ENCODE data around the gene MMP24OS.

MMP24OS gene

GRCh38 chr20:35288325-35289060, 10.6 kb upstream of the MMP24OS start:
- Histone ChIP-seq H3K36me3 (ENCODE audit: control insufficient read depth, insufficient read depth, low read length) (peaks cover under 1% of the 10 kb centered on the region; the same call in 1 of the 2 replicates), H3K4me3 (ENCODE audit: low read depth, low read length) (no peak overlapping the region), H3K9me3 (ENCODE audit: control insufficient read depth, insufficient read depth, low read length) (no peaks in the 10 kb centered on the region), H3K27ac (ENCODE audit: low read depth, low read length) (no peak overlapping the region), H3K27me3 (ENCODE audit: control insufficient read depth, insufficient read depth, low read length) (no peaks in the 10 kb centered on the region), H3K9ac (ENCODE audit: low read depth, low read length) (no peak overlapping the region), H3K4me1 (ENCODE audit: control insufficient read depth, insufficient read depth, low read length) (peaks cover 2% of the 10 kb centered on the region; the same call in 1 of the 2 replicates)

- no peaks in the 10 kb centered on the region for H3K9me3 ChIP-seq (ENCODE audit: control insufficient read depth, insufficient read depth, low read length)
- no peaks in the 10 kb centered on the region for H3K27me3 ChIP-seq (ENCODE audit: control insufficient read depth, insufficient read depth, low read length)
- H3K27ac ChIP-seq (ENCODE audit: low read depth, low read length): no peak overlapping the region
- H3K4me1 ChIP-seq (ENCODE audit: control insufficient read depth, insufficient read depth, low read length): peaks cover 5% of the 10 kb centered on the region; the same call in 1 of the 2 replicates
- no peak overlapping the region for H3K4me3 ChIP-seq (ENCODE audit: low read depth, low read length)
- H3K36me3 ChIP-seq (ENCODE audit: control insufficient read depth, insufficient read depth, low read length): peaks cover 4% of the 10 kb centered on the region; the same call in 1 of the 2 replicates
- H3K9ac ChIP-seq (ENCODE audit: low read depth, low read length): no peak overlapping the region
These were observed 9.8 kb upstream of the MMP24OS start for GRCh38 chr20:35287509-35288324.

DNA sequence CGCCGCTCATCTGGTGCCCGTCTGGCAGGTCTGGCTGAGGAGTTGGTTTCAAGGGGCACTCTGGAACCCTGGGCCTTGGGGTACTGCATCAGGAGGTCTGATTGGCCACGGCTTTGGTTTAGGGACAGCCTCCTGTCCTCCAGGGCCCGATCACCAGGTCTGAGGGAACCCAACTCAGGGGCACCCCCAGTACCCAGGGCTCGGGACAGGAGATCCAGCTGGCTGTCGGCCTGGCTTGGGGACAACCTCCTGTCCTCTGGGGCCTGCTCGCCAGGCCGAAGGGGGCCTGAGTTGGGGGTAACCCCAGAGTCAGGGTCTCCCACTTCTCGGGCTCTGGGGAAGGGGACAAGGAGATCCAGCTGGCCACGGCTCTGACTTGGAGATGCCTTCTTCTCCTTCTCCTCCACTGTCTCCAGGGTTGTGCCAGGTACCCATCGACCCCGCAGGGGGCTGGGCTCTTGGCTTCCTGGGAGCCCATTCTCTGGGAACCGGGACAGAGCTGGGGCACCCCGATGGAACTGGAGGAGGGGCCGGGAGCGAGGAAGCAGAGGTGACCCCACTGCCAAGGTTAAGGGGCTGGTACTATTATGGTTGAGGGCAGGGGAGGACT, 9.1 kb upstream of the MMP24OS start:
- Histone ChIP-seq H3K36me3 (ENCODE audit: control insufficient read depth, insufficient read depth, low read length) (peaks cover 10% of the 10 kb centered on the region), H3K9me3 (ENCODE audit: control insufficient read depth, insufficient read depth, low read length) (no peaks in the 10 kb centered on the region), H3K27me3 (ENCODE audit: control insufficient read depth, insufficient read depth, low read length) (no peaks in the 10 kb centered on the region), H3K9ac (ENCODE audit: low read depth, low read length) (no peak overlapping the region), H3K4me1 (ENCODE audit: control insufficient read depth, insufficient read depth, low read length) (peaks cover 5% of the 10 kb centered on the region; the same call in 1 of the 2 replicates), H3K27ac (ENCODE audit: low read depth, low read length) (no peak overlapping the region), H3K4me3 (ENCODE audit: low read depth, low read length) (no peak overlapping the region)

- no peaks in the 10 kb centered on the region for H3K9me3 ChIP-seq (ENCODE audit: control insufficient read depth, insufficient read depth, low read length)
- H3K9ac ChIP-seq (ENCODE audit: low read depth, low read length): no peak overlapping the region
- H3K4me3 ChIP-seq (ENCODE audit: low read depth, low read length): no peak overlapping the region
- H3K36me3 ChIP-seq (ENCODE audit: control insufficient read depth, insufficient read depth, low read length): peaks cover 16% of the 10 kb centered on the region
- peaks cover 5% of the 10 kb centered on the region; the same call in 1 of the 2 replicates for H3K4me1 ChIP-seq (ENCODE audit: control insufficient read depth, insufficient read depth, low read length)
- no peaks in the 10 kb centered on the region for H3K27me3 ChIP-seq (ENCODE audit: control insufficient read depth, insufficient read depth, low read length)
- no peak overlapping the region for H3K27ac ChIP-seq (ENCODE audit: low read depth, low read length)
These were observed 8.4 kb upstream of the MMP24OS start for GRCh38 chr20:35286077-35286898.

- no peak overlapping the region for H3K4me3 ChIP-seq (ENCODE audit: low read depth, low read length)
- no peaks in the 10 kb centered on the region for H3K9me3 ChIP-seq (ENCODE audit: control insufficient read depth, insufficient read depth, low read length)
- H3K27me3 ChIP-seq (ENCODE audit: control insufficient read depth, insufficient read depth, low read length): no peaks in the 10 kb centered on the region
- peaks cover 5% of the 10 kb centered on the region; the same call in 1 of the 2 replicates for H3K4me1 ChIP-seq (ENCODE audit: control insufficient read depth, insufficient read depth, low read length)
- H3K9ac ChIP-seq (ENCODE audit: low read depth, low read length): no peak overlapping the region
- H3K36me3 ChIP-seq (ENCODE audit: control insufficient read depth, insufficient read depth, low read length): peaks cover 20% of the 10 kb centered on the region
- no peak overlapping the region for H3K27ac ChIP-seq (ENCODE audit: low read depth, low read length)
These were observed 7.8 kb upstream of the MMP24OS start for GRCh38 chr20:35285806-35286076.

DNA sequence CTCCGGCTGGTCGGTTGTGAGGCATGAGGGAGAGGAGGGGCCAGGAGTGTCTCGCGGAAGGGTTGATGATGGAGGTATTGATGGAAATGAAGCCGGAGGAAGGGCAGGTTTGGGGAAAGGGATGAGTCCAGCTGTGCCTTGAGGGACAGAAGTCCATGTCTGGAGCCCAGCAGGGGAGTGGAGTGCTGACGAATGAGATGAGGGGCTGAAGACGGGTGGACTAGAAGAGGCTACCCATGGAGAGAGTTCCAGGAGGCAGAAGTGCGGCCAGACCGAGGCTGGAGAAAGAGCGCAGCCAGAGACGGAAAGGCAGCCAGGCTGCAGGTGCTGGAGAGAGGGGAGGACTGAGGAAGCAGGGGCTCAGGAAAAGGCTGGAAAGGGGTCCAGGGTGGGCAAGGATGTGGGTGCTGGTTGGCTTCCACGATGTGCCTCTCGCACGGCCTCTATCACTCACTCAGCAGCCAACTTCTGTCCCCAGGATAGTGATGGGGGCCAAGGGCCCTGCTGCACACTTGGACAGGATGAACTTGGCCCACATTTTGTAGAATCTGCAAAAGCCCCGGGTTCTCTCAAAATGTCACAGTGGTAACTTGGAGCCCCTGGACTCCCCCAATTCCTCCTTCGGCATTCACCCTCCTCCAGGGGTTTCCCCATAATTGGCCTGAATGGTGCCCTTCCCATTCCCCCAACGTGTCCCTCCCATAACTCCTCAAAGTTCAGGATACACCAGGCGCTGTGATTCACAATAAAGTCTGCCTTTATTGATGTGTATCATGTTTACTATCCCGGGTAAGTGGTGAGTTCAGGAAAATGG, 7.3 kb upstream of the MMP24OS start:
- Histone ChIP-seq H3K9ac (ENCODE audit: low read depth, low read length) (peak overlapping the region; percentile 47), H3K36me3 (ENCODE audit: control insufficient read depth, insufficient read depth, low read length) (peaks cover 25% of the 10 kb centered on the region), H3K27ac (ENCODE audit: low read depth, low read length) (peak overlapping the region; percentile 89), H3K4me3 (ENCODE audit: low read depth, low read length) (peak overlapping the region; percentile 98), H3K4me1 (ENCODE audit: control insufficient read depth, insufficient read depth, low read length) (peaks cover 5% of the 10 kb centered on the region; the same call in 1 of the 2 replicates), H3K9me3 (ENCODE audit: control insufficient read depth, insufficient read depth, low read length) (no peaks in the 10 kb centered on the region), H3K27me3 (ENCODE audit: control insufficient read depth, insufficient read depth, low read length) (no peaks in the 10 kb centered on the region)

GRCh38 chr20:35284267-35284991, 6.5 kb upstream of the MMP24OS start, which contains the start of gene EIF6:
Gene EIF6 (minus strand): TSS chr20:35284772. CDS start chr20:35284487, 285 bp downstream.
- peaks cover 5% of the 10 kb centered on the region; the same call in 1 of the 2 replicates for H3K4me1 ChIP-seq (ENCODE audit: control insufficient read depth, insufficient read depth, low read length)
- H3K36me3 ChIP-seq (ENCODE audit: control insufficient read depth, insufficient read depth, low read length): peaks cover 33% of the 10 kb centered on the region
- H3K4me3 ChIP-seq (ENCODE audit: low read depth, low read length): peak within 1 kb of the TSS; percentile 98
- no peaks in the 10 kb centered on the region for H3K9me3 ChIP-seq (ENCODE audit: control insufficient read depth, insufficient read depth, low read length)
- peak within 1 kb of the TSS; percentile 89 for H3K27ac ChIP-seq (ENCODE audit: low read depth, low read length)
- H3K27me3 ChIP-seq (ENCODE audit: control insufficient read depth, insufficient read depth, low read length): no peaks in the 10 kb centered on the region
- peak within 1 kb of the TSS; percentile 93 for H3K9ac ChIP-seq (ENCODE audit: low read depth, low read length)

- Histone ChIP-seq H3K9me3 (ENCODE audit: control insufficient read depth, insufficient read depth, low read length) (no peaks in the 10 kb centered on the region), H3K9ac (ENCODE audit: low read depth, low read length) (peak overlapping the region; percentile 93), H3K27ac (ENCODE audit: low read depth, low read length) (peak overlapping the region; percentile 89), H3K4me3 (ENCODE audit: low read depth, low read length) (peak overlapping the region; percentile 98), H3K4me1 (ENCODE audit: control insufficient read depth, insufficient read depth, low read length) (peaks cover 5% of the 10 kb centered on the region; the same call in 1 of the 2 replicates), H3K36me3 (ENCODE audit: control insufficient read depth, insufficient read depth, low read length) (peaks cover 40% of the 10 kb centered on the region), H3K27me3 (ENCODE audit: control insufficient read depth, insufficient read depth, low read length) (no peaks in the 10 kb centered on the region)
These were observed 5.7 kb upstream of the MMP24OS start for GRCh38 chr20:35283441-35284266.

DNA sequence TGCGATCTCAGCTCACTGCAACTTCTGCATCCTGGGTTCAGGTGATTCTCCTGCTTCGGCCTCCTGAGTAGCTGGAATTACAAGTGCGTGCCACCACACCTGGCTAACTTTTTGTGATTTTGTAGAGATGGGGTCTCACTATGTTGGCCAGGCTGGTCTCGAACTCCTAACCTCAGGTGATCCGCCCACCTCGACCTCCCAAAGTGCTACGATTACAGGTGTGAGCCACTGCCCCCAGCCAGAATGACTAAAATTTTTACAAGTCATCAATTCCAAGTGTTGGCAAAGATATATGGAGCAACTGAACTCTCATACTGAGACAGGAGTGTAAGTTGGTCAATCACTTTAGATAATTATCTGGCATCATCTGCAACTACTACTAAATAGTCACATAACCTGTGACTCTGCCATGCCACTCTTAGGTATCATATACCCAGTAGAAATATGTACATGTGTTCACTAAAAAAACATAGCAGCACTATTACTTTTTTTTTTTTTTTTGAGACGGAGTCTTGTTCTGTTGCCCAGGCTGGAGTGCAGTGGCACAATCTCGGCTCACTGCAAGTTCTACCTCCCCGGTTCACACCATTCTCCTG, 3.7 kb upstream of the MMP24OS start:
- H3K9ac ChIP-seq (ENCODE audit: low read depth, low read length): no peak overlapping the region
- H3K36me3 ChIP-seq (ENCODE audit: control insufficient read depth, insufficient read depth, low read length): peaks cover 44% of the 10 kb centered on the region
- H3K4me1 ChIP-seq (ENCODE audit: control insufficient read depth, insufficient read depth, low read length): peaks cover 12% of the 10 kb centered on the region
- H3K27me3 ChIP-seq (ENCODE audit: control insufficient read depth, insufficient read depth, low read length): no peaks in the 10 kb centered on the region
- H3K9me3 ChIP-seq (ENCODE audit: control insufficient read depth, insufficient read depth, low read length): no peaks in the 10 kb centered on the region
- no peak overlapping the region for H3K27ac ChIP-seq (ENCODE audit: low read depth, low read length)
- no peak overlapping the region for H3K4me3 ChIP-seq (ENCODE audit: low read depth, low read length)

Data from HUES48 (cell line).